Cerebellar nuclear complex (tissue), 1 donor: Measurements from ENCODE around the gene MYOG.
A peak's percentile ranks its signal among the peaks of the same experiment; 100 is the strongest.

Source experiments
- DNase-seq, 2 experiments: peaks; one replicate each; lab custom pipeline; 2025; lab: John Stamatoyannopoulos, UW

Gene MYOG

GRCh38 chr1:203072002-203072602, 13.7 kb downstream of the MYOG start:
- no peak for DNase-seq

GRCh38 chr1:203069030-203069747, 16.6 kb downstream of the MYOG start:
- no peak for DNase-seq

DNA sequence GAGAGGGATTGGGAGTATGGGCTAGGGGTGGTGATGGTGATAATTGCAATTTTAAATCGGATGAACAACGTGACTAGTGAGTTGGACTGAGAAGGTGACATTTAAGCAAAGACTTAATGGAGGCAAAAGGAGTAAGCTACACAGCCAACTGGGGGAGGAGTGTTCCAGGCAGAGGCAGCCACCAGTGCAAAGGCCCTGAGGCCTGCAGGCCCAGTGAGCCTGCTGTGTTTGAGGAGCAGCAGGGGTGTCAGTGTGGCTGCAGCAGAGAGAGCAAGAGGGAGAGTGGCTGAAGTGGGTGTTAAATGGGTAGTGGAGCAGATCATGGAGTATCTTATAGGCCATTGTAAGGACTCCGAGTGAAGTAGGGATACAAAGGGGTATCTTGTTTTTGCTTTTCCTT, 18.8 kb downstream of the MYOG start:
- DNase-seq: no peak

DNA sequence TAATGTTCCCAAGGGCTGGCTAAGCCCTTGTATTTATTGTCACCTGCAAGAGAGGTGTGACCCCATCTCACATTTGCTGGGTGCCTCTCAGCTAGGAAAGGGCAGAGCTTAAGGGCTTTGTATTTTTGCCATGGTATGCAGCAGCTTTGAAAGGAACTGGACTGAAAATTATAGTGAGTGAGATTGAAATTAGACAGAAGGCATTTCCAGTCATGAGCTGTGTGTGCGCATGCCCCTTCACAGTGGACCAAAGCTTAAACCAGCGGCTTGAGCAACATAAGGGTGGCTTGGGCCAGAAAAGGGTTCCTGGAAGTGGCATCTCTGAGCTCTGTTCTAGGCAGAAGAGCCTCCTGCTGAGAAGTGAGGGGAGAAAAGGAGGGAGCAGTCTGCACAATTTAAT, 19.8 kb downstream of the MYOG start:
- DNase-seq: no peak

DNA sequence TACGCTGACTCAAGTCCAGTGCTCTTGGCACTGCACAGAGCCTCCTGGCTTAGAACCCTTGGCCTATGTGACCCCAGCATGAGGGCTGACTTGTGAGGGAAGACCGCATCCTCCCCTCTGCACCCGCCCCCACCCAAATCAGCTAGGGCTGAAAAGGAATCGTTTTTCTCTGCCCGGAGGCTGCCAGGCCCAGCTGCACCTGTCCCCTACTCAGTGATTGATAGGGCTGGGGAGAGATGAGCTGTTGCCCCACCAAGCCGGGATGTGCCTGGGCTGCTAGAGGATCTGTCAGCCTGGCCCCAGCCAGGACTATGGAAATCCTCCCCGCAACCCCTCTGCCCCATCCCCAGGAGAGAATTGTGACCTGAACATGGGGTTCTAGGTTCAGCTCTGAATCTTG, 20.6 kb downstream of the MYOG start:
- DNase-seq: no peak

DNA sequence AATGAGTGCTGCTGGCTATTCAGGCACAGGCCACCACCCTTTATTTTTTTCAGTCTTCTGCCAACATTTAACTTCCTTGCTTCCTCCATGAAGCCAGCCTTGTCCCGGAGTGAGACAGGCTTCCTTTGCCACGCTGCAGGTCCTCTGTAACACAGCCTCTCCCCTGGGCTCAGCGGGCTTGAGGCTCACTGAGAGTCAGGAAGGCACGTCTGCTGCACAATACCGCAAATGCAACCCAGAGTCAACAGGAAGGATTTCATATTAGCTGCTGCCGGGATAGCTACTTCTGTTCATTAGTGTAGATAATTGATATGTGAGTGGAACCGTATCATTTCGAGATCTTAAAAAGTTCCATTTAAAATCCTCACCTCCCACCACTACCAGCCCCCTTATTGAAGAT, 22.5 kb downstream of the MYOG start:
- no peak for DNase-seq

GRCh38 chr1:203060115-203060514, 25.7 kb downstream of the MYOG start:
- DNase-seq: no peak

DNA sequence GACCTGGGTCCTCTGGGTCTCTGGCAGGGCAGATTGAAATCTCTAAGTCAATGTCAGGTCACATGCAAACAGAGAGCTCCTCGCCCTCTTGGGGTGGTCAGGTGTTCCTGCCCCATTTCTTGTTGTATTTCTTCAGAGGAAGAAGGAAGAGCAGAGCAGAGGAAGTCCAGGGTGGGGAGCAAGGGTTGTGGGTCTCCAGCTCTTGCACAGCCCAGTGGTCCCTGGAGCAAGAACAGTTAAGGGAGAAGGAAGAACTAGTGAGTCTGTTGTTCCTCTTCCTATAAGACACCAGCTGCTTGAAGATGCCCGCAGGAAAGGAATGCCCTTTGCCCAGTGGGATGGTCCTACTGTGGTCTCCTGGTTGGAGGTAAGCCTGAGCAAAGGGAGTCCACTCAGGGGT, 26.3 kb downstream of the MYOG start:
- no peak for DNase-seq

DNA sequence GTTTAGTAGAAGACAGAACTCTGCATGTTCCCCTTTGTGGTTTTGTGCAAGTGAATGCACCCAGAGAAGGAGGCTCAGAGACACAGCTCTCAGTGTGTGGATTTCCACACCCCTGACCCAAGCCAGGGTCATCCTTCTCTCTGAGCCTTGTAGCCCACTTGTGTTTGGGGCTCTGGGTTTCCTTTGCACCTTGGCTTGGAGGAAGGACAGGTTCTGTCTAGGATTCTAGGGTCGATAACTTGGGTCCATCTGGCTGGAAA, 27.2 kb downstream of the MYOG start:
- no peak for DNase-seq

DNA sequence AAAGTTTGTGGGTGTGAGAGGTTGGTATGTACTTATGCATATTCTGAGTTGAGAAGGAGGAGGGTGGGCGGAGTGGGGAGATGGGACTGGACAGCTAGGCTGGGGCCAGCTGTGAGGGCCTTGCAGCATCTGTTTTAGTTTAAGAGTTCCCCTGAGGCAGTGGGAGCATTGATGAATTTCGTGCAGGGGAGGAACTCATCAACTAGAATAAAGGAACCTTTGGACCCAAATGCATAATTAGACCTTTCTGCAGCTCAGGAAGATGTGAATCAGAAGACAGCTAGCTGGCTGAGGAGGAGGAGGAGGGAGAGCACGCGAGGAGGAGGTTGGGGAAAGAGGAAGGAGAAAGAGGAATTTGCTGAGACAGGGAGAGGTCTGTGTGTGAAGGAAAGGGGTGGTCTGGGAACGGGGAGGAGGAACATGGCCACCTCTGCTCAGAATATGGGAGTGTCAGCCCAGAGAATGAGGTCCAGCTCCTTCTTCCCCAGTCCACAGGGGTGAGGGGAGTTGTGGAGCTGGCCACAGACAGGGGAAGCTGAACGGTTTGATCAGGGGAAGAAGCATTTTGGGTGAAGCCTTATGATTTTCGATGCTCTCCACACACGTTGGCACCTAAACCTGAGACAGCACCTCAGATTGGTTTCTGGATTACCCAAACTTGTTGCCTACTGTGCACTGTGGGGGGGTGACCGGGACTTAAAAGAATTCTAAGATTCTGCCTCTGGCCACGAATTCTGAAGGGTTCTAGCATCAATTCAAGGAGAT, 27.7 kb downstream of the MYOG start:
- no peak for DNase-seq

DNA sequence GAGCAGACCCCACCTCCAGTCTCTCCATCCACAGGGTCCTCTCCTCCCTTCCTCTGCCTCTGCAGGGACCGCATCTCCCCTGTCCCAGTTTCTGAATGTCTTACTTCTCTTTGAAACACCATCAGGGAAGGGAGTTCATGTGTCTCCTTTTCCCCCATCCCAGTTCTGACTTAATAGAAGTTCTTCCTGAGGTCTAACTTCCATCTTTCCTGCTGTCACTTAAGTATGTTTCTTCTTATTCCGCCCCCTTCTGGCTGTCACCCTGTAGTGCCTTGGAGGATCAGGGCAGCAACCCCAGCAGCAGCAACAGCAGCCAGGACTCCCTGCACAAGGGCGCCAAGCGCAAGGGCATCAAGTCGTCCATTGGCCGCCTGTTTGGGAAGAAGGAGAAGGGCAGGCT, 29.3 kb downstream of the MYOG start:
- no peak for DNase-seq

DNA sequence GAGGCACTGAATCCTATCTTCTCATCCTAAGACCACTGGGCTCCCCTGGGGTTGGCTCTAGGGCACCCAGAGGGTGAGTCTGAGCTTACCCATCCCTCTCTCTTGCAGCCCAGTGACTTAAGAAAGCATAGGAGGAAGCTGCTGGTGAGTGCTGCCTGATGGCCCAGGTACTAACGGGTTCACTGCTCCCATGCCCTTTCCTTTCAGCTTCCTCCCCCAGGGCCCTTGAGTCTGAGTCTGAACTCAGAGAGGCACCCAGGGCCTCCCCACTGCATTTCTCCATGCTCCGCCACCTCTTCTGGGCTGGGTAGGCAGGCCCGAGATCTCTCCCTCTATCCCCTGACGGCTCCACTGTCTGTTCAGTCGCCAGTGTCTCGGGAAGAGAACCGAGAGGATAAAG, 29.8 kb downstream of the MYOG start:
- DNase-seq: no peak

DNA sequence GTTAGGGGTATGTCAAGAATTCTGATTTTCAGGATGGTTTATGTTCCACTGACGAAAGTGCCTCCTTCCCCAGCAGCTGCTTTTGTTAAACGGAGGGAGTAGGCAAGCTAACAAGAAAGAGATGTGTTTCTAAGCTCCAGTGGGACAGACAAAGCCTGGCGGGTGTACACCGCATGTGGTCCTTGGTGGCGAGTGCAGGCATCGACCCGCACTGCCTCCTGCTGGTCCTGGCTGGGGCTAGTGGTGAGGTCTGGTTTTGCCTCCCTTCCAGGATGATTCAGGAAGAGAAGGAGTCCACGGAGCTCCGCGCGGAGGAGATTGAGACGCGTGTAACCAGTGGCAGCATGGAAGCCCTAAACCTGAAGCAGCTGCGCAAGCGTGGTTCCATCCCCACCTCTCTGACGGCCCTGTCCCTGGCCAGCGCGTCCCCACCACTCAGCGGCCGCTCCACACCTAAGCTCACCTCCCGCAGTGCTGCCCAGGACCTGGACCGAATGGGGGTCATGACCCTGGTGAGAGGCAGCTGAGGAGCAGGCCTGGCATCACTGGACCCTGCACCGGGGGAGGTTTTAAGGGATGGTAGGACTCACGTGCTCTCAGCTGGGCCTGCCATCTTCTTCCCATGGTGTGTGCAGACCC, 30.5 kb downstream of the MYOG start:
- DNase-seq: no peak

GRCh38 chr1:203054642-203055041, 31.2 kb downstream of the MYOG start:
- DNase-seq: no peak

- DNase-seq: no peak
Measured at GRCh38 chr1:203054184-203054583, 31.6 kb downstream of the MYOG start.

DNA sequence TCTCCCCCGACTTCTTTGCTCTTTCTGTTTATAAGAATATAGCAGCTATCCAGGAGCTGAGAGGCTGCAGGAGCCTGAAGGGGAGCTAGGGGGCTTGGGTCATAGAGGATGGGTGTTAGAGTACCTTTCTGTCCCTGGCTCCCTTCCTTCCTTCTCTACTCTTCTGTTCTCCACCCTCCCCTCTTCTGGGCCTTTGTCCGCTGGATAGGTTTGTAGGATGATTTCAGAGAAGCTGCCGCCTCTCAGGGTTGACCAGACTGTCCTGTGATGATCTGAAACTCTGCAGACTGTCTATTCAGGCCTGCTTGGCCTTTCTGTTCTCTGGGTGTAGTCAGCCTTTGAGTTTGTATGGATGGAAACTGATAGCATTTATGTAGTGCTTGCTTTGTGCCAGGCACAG, 33.2 kb downstream of the MYOG start:
- no peak for DNase-seq

- no peak for DNase-seq
Measured at GRCh38 chr1:203051841-203052324, 33.9 kb downstream of the MYOG start.

GRCh38 chr1:203050826-203051225, 35.0 kb downstream of the MYOG start:
- no peak for DNase-seq

- DNase-seq: no peak
Measured at GRCh38 chr1:203049576-203050180, 36.1 kb downstream of the MYOG start.

GRCh38 chr1:203049077-203049476, 36.7 kb downstream of the MYOG start:
- DNase-seq: no peak

DNA sequence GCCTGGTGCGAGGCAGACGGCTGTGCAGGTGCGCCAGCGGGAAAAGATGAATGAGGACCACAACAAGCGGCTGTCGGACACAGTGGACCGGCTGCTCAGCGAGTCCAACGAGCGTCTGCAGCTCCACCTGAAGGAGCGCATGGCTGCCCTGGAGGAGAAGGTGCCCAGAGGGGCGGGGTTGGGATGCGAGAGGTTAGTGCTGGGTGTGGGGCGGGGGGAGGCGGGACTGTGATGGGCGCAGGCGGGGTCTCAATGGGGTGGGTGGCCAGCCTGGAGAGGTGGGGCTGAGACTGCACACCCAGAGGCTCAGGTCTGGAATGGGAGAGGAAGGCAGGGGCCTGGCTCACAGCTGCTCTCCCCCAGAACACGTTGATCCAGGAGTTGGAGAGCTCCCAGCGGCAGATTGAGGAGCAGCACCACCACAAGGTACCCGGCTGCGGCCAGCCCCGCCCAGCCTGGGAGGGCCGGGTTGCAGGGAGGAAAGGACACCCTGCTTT, 37.2 kb downstream of the MYOG start:
- DNase-seq: peak; percentile 28 to 43

GRCh38 chr1:203048086-203048485, 37.7 kb downstream of the MYOG start:
- no peak for DNase-seq
